NB4 (cell line): ENCODE measurements around the gene AGPAT2.

Experiments
- CTCF ChIP-seq: IDR thresholded peaks from one replicate; pipeline ENCODE4 v1.5.1; 2012; ENCODE audit warnings: low read depth, low read length
- MAX ChIP-seq: IDR thresholded peaks from 2 replicates; pipeline ENCODE4 v1.6.1; 2011; ENCODE audit warnings: low read depth, low read length

- TF ChIP-seq MAX (no peak), CTCF (peak; percentile 72)
Observed at GRCh38 chr9:136694163-136694871, 7.1 kb upstream of the AGPAT2 start.
